Stimulated activated effector memory CD8-positive, alpha-beta T cell treated with anti-CD3 and anti-CD28 coated beads, Interleukin-12 subunit alpha, Interleukin-12 subunit beta, amount 100 ng/mL, for 72 hours (primary cell): ENCODE measurements around the gene MACROD1.
"Not testable (repeated sequence)": the region's sequence is repeated elsewhere in the genome, so short reads cannot be mapped to it uniquely, and the experiment has no call there.

ENCODE experiments used
- ATAC-seq: fragments of 150-1000 bp; cut with Tn5 transposase; 2 replicates; pipeline ENCODE4 v1.10.0; 2021
- DNase-seq, 2 donors: peaks; one replicate each; pipeline ENCODE4 v3.0.0; 2021 to 2022; ENCODE audit warnings: low spot score in 2 of 2
- H3K27ac Mint-ChIP-seq: one replicate; pipeline ENCODE4 v1.8.0; 2022; ENCODE audit warnings: mild to moderate bottlenecking, mixed read lengths
- H3K36me3 Mint-ChIP-seq: one replicate; pipeline ENCODE4 v1.8.0; 2022; ENCODE audit warnings: mild to moderate bottlenecking, mixed read lengths
- H3K4me1 Mint-ChIP-seq: one replicate; pipeline ENCODE4 v1.8.0; 2022; ENCODE audit warnings: mixed read lengths
- H3K4me3 Mint-ChIP-seq: one replicate; pipeline ENCODE4 v1.8.0; 2022; ENCODE audit warnings: mild to moderate bottlenecking, mixed read lengths
- H3K9me3 Mint-ChIP-seq: one replicate; pipeline ENCODE4 v1.8.0; 2022; ENCODE audit warnings: mixed read lengths

The MACROD1 gene

DNA sequence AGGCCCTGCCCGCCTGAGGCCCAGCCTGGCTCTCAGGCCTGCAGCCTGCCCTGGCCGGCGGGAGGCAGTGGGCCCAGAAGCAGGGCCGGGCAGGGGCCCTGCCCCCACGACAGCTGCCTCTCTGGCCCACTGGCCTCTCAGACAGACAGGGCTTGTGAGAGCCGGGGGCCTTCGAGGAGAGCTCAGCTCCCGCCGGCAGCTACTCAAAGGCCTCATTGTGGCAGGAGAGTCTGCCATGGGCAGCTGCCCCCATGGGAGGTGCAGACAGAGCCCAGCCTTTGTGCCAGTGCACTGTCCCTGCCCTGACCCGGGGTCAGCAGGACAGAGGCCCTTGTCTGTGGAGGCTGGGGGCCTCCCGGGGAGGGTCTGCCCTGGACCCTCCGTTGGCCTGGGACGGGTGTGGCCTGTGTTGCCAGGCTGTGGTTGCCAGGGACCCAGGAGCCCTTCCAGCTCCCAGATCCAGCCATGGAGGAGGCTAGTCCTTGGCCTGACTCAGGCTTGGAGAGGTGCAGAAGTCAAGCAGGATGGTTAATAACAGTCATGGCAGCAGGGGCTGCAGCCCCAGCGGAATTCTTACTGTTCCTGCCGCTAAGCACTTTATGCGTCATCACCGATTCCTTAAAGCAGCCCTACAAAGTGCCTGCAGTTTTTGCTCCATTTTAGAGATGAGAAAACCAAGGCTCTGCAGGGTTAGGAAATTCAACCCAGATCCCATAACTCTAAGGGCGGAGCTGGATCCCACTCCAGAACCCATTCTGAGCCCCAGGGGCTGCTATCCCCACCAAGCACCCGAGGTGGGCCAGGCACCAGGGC, 117.7 kb downstream of the MACROD1 start:
- Mint-ChIP-seq H3K9me3 (no peaks in the 10 kb centered on the region), H3K27ac (no peak overlapping the region), H3K4me1 (no peaks in the 10 kb centered on the region), H3K4me3 (no peak overlapping the region), H3K36me3 (no peaks in the 10 kb centered on the region)
- no peak for ATAC-seq
- DNase-seq: no peak

DNA sequence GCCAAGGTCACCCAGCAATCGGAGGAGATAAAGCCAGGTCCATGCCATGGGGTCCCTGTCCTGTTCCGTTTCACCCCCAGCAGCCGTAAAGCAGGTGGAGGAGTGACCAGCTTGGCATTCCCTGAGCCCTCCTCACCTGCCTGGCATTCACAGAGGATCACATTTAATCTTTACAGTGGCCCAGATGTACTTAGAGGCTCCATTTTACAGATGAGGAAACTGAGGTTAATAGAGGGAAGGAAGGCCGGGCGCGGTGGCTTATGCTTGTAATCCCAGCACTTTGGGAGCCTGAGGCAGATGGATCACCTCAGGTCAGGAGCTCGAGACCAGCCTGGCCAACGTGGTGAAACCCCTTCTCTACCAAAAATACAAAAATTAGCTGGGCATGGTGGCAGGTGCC, 118.5 kb downstream of the MACROD1 start:
- not testable (repeated sequence) for ATAC-seq, H3K4me3 Mint-ChIP-seq, H3K27ac Mint-ChIP-seq, H3K4me1 Mint-ChIP-seq, H3K36me3 Mint-ChIP-seq, DNase-seq, H3K9me3 Mint-ChIP-seq

DNA sequence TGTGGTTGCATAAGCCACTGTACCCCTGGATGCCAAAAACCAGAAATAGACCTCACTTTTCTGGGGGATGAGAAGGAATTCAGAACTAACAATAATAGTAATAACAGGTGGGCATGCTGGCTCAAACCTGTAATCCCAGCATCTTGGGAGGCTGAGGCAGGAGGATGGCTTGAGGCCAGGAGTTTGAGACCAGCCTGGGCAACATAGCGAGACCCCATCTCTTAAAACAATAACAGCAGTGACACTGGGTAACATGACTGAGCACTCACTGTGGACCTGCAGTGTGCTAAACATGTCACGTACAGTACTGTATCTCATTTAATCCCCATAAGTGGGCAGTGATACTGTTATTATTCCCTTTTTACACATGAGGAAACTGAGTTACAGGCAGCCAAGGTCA, 120.2 kb downstream of the MACROD1 start:
- Mint-ChIP-seq H3K9me3 (no peaks in the 10 kb centered on the region), H3K27ac (no peak overlapping the region), H3K4me1 (no peaks in the 10 kb centered on the region), H3K36me3 (no peaks in the 10 kb centered on the region), H3K4me3 (no peak overlapping the region)
- DNase-seq (no peak), ATAC-seq (no peak)

- ATAC-seq (no peak), DNase-seq (no peak)
- H3K4me1 Mint-ChIP-seq: peaks cover 7% of the 10 kb centered on the region
- no peaks in the 10 kb centered on the region for H3K36me3 Mint-ChIP-seq
- no peak overlapping the region for H3K4me3 Mint-ChIP-seq
- H3K27ac Mint-ChIP-seq: peak overlapping the region; percentile 56
- H3K9me3 Mint-ChIP-seq: no peaks in the 10 kb centered on the region
Measured at GRCh38 chr11:64044730-64045393, 121.1 kb downstream of the MACROD1 start.

DNA sequence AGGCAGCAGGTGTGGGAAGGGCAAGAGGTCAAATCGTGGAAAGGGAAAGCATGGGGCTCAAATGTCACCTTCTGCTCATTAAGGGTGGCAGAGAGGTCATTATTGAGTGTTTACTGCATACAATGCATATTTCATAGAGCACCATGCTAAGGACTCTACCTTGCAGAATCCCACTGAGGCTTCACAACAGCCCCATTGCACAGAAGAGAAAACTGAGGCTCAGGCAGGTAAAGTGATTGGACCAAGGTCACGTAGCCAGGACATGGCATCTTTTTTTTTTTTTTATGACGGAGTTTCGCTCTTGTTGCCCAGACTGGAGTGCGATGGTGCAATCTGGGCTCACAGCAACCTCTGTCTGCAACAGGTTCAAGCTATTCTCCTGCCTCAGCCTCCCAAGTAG, 122.4 kb downstream of the MACROD1 start:
- Mint-ChIP-seq H3K9me3 (no peaks in the 10 kb centered on the region), H3K4me1 (peaks cover 9% of the 10 kb centered on the region), H3K36me3 (no peaks in the 10 kb centered on the region), H3K27ac (no peak overlapping the region), H3K4me3 (no peak overlapping the region)
- DNase-seq: no peak
- no peak for ATAC-seq

DNA sequence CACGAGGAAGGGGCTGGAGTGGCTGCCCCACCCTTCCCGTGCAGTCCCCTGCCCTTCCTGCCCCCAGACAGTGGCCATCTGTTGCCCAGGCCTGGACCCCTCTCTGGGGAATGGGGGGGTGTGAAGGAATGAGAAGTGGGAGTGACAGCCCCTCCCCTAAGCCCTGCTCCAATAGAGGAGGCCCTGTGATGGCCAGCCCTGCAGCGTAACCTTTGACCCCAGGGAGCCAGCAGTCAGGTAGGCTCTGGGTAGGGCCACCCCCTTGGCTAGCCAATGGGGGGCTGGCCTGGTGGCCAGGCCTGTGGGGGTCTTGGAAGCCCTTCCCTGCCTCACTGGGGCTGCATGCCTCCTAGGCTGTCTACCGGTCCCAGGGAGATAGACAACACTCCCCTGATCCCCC, 123.6 kb downstream of the MACROD1 start:
- Mint-ChIP-seq H3K9me3 (no peaks in the 10 kb centered on the region), H3K4me3 (no peak overlapping the region), H3K27ac (no peak overlapping the region), H3K36me3 (no peaks in the 10 kb centered on the region), H3K4me1 (peaks cover 9% of the 10 kb centered on the region)
- no peak for DNase-seq
- ATAC-seq: no peak

- Mint-ChIP-seq H3K4me3 (no peak overlapping the region), H3K36me3 (no peaks in the 10 kb centered on the region), H3K4me1 (peaks cover 9% of the 10 kb centered on the region), H3K27ac (no peak overlapping the region), H3K9me3 (no peaks in the 10 kb centered on the region)
- ATAC-seq: no peak
- no peak for DNase-seq
Measured at GRCh38 chr11:64041846-64042245, 124.1 kb downstream of the MACROD1 start.

DNA sequence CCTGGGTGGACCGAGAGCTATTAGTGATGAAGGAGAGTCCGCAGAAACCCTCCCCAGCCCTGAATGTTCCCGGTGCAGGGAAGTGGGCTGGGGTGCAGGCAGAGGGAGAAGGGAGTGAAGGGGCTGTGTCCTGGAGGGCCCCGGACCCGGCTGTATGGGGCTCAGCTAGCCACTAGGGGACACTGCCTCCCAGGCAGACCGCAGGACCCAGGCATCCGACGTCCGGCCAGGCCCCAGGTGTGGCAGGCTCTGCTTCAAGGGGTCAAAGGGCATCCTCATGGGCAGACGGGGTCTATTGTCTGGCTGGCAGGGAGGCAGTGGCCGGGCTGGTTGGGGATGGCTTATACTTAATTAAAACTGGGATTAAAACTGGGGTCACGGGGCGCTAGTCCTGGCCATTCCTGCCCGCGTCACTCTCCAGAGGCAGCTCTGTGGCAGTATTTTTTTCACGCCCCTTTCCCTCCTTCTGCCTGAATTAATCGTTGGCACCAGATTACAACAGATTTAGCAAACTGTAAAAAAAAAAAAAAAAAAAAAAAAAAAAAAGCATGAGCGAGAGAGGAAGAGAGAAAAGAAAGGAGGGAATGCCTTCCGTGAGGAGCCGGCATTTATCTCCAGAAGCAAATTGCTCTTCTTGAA, 125.1 kb downstream of the MACROD1 start:
- H3K9me3 Mint-ChIP-seq: no peaks in the 10 kb centered on the region
- H3K4me1 Mint-ChIP-seq: peaks cover 9% of the 10 kb centered on the region
- no peaks in the 10 kb centered on the region for H3K36me3 Mint-ChIP-seq
- no peak for ATAC-seq
- no peak overlapping the region for H3K4me3 Mint-ChIP-seq
- no peak for DNase-seq
- no peak overlapping the region for H3K27ac Mint-ChIP-seq

DNA sequence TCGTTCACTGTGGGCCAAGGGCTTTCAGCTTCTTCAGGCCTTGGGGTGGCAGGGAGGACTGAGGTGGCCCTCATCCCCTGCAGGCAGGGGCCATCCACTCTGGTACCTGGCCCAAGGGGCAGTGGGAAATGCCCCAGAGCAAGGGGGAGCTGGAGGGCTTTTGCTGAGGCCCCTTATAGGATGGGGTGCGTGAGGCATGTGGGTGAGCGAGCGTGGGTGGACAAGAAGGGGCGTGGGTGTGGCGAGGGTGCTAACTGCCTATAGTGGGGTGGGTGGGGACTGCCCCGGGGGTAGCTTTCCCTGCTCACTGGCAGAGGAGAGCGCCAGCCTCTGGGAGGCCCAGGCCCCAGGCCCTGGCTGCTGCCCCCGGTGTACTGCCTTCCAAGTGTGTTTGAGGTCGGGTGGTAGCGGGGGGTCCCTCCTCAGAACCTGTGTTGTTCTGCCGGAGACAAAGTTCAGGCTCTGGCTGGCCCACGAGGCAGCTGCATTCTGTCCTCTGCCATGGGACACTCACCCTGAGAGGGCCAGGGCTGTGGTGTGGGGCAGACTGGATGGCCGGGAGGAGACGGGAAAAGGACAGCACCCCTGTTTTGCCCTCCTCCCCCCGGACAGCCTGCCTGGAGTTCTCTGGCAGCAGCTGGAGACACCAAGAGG, 126.8 kb downstream of the MACROD1 start:
- DNase-seq (no peak), ATAC-seq (no peak)
- Mint-ChIP-seq H3K9me3 (no peaks in the 10 kb centered on the region), H3K27ac (no peak overlapping the region), H3K4me3 (no peak overlapping the region), H3K36me3 (peaks cover 4% of the 10 kb centered on the region), H3K4me1 (peaks cover 15% of the 10 kb centered on the region)

DNA sequence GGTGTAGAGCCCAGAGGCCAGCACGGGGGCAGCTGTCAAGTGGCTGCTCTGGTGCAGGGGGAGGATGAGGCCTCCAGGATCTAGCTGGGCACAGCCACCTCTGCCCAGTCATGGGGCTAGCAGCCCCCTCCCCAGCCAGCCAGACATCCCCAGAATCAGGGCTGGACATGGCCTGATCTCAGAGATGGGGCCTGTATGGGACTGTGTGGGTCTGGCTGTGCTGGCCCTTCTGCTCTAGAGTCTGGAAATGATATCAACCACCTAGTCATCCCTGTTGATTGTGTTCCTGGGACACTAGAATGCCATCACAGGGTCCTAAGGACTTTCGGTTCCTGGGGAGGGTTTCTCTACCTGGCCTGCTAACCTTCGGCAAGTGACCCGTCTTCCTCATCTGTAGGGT, 127.4 kb downstream of the MACROD1 start:
- no peak overlapping the region for H3K4me3 Mint-ChIP-seq
- H3K36me3 Mint-ChIP-seq: peaks cover 4% of the 10 kb centered on the region
- H3K9me3 Mint-ChIP-seq: no peaks in the 10 kb centered on the region
- no peak overlapping the region for H3K27ac Mint-ChIP-seq
- DNase-seq (no peak), ATAC-seq (no peak)
- H3K4me1 Mint-ChIP-seq: peaks cover 15% of the 10 kb centered on the region

DNA sequence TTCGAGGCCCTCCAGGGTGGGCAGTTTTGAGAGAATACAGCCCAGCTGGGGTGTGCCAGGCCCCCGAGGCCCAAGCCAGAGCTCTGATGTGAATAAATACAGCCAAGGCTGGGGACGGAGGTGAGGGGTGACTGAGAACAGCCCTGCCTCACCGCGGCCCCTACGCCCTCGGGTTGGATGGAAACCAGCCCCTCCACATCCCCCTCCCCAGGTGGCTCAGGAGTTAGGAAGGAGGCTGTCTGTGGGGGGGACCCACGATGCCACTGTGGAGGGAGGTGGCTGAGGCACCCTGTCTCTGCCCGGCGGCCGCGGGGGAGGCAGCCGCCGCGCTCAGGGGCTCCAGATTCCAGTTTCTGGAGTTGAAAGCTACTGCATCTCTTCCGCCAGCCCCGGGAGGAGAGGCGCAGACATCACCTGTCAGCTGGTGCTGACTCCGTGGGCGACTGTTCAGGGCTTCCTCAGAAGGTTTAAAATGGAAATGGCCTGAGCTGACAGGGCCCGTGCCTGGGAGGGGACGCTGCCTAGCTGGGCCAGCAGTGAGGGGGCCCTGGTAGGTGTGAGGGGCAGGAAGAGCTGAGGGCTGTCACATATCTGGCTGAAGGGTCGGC, 128.8 kb downstream of the MACROD1 start:
- H3K9me3 Mint-ChIP-seq: no peaks in the 10 kb centered on the region
- peak; percentile 17 for ATAC-seq
- H3K27ac Mint-ChIP-seq: no peak overlapping the region
- no peak for DNase-seq
- H3K4me1 Mint-ChIP-seq: peaks cover 15% of the 10 kb centered on the region
- H3K36me3 Mint-ChIP-seq: peaks cover 4% of the 10 kb centered on the region
- no peak overlapping the region for H3K4me3 Mint-ChIP-seq

- ATAC-seq (peak; percentile 26), DNase-seq (no peak)
- H3K36me3 Mint-ChIP-seq: peaks cover 4% of the 10 kb centered on the region
- H3K4me1 Mint-ChIP-seq: peaks cover 15% of the 10 kb centered on the region
- no peak overlapping the region for H3K27ac Mint-ChIP-seq
- no peak overlapping the region for H3K4me3 Mint-ChIP-seq
- no peaks in the 10 kb centered on the region for H3K9me3 Mint-ChIP-seq
Measured at GRCh38 chr11:64036087-64037026, 129.6 kb downstream of the MACROD1 start.

GRCh38 chr11:64035576-64035975, 130.3 kb downstream of the MACROD1 start, which contains the start of gene FLRT1:
Gene FLRT1 (plus strand): TSS chr11:64035931. CDS start chr11:64116268, 80,337 bp downstream.
- H3K27ac Mint-ChIP-seq: no peak within 1 kb of the TSS
- no peaks in the 10 kb centered on the region for H3K9me3 Mint-ChIP-seq
- H3K4me1 Mint-ChIP-seq: peaks cover 15% of the 10 kb centered on the region
- peaks cover 4% of the 10 kb centered on the region for H3K36me3 Mint-ChIP-seq
- H3K4me3 Mint-ChIP-seq: peak within 1 kb of the TSS; percentile 43
- no peak for DNase-seq
- ATAC-seq: no peak

DNA sequence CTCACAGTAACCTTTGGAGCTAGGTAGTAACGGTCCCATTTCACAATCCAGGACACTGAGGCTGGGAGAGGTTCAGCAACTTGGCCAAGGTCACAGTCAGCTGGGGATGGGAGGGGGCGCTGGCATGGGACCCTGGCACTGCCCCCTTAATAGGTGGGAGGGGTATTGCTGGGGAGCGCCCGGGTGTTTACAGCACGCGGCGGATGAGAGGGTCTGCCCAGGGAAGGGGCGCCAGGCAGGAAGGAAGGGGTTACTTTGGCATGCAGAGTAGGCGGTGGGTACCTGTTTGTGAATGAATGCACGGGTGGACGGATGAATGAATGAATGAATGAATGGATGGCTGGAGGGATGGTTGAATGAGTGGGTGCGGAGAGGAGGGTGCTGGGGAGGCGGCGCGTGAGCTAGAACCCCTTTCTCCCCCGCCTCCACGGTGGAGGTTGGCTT, 130.8 kb downstream of the MACROD1 start:
- Mint-ChIP-seq H3K9me3 (no peaks in the 10 kb centered on the region), H3K4me3 (peak overlapping the region; percentile 43), H3K27ac (no peak overlapping the region), H3K36me3 (peaks cover 4% of the 10 kb centered on the region), H3K4me1 (peaks cover 11% of the 10 kb centered on the region)
- ATAC-seq (no peak), DNase-seq (no peak)
